K562 (cell line): ENCODE data around the gene PERP. TPM values are rescaled to one million over a fixed set of nuclear protein-coding genes. Genes with fewer than 3 reads are reported as not detected.

ENCODE experiments used
- ATAC-seq: fragments of 200-7000 bp; cut with Tn5 transposase; 3 replicates; pipeline ENCODE4 v1.9.1; 2020; ENCODE audit warnings: moderate library complexity
- BruUV-seq: library from RNA; stranded (reverse); fragments of 400-500 nt; replicated peaks from 2 replicates; lab custom pipeline; 2021; lab: Mats Ljungman, UMichigan
- CTCF ChIA-PET: fragments of 300-600 bp; formaldehyde crosslinking; extraction: SDS; loops from one replicate; lab custom pipeline; 2021; ENCODE audit warnings: low intra/inter-chr PET ratio; lab: Yijun Ruan, JAX
- POLR2A ChIA-PET: fragments of 300-600, 350-650 bp; sonication (Branson Sonifier 250); formaldehyde crosslinking; extraction: SDS; loops from one replicate; lab custom pipeline; 2021; ENCODE audit warnings: antibody characterized with exemption, inconsistent platforms; lab: Yijun Ruan, JAX
- DNase-seq, 4 experiments: peaks; one replicate each; pipeline versions ENCODE4 v3.0.0 to v3.0.0-alpha.2; 2011 to 2018; ENCODE audit warnings: low spot score in 3 of 4, mixed read lengths in 3 of 4; ENCODE audit errors: extremely low read depth in 1 of 4
- FAIRE-seq: peaks from 2 replicates; lab custom pipeline; 2011; peaks lifted over from hg19 to GRCh38; lab: Jason Lieb, UNC
- H2AFZ ChIP-seq: 2 replicates; pipeline ENCODE4 v1.6.0; 2011; ENCODE audit warnings: low read depth, low read length, control low read depth, inconsistent platforms
- H3K27ac ChIP-seq: fragments of 200-600 bp; 3 replicates; pipeline ENCODE4 v1.8.0; 2011; ENCODE audit warnings: low read depth, mild to moderate bottlenecking, control low read depth, inconsistent platforms, low read length, moderate library complexity, mixed read lengths; ENCODE audit errors: extremely low read depth
- H3K27me3 ChIP-seq, 2 experiments: fragments of 300-600 bp in 1 of 2; 2 replicates in 1 of 2; 3 replicates in 1 of 2; pipeline versions ENCODE4 v1.6.0 to v1.8.0; 2011; ENCODE audit warnings: inconsistent platforms in 2 of 2, low read length in 2 of 2, mild to moderate bottlenecking in 1 of 2, mixed read lengths in 1 of 2, moderate library complexity in 1 of 2; ENCODE audit not compliant: control insufficient read depth in 2 of 2, insufficient read depth in 2 of 2
- H3K36me3 ChIP-seq: fragments of 300-600 bp; 3 replicates; pipeline ENCODE4 v1.8.0; 2011; ENCODE audit warnings: mild to moderate bottlenecking, low read length, inconsistent platforms; ENCODE audit not compliant: control insufficient read depth, insufficient read depth
- H3K4me1 ChIP-seq, 2 experiments: fragments of 200-600 bp in 1 of 2; replicated peaks in 1 of 2; 2 replicates in 1 of 2; 3 replicates in 1 of 2; pipeline versions ENCODE4 v1.5.1 to v1.8.0; 2011; ENCODE audit warnings: inconsistent platforms in 2 of 2, low read length in 2 of 2, mild to moderate bottlenecking in 1 of 2, mixed read lengths in 1 of 2, moderate library complexity in 1 of 2; ENCODE audit not compliant: control insufficient read depth in 2 of 2, insufficient read depth in 2 of 2
- H3K4me2 ChIP-seq: 2 replicates; pipeline ENCODE4 v1.6.1; 2011; ENCODE audit warnings: low read length, control low read depth, inconsistent platforms, mixed read lengths; ENCODE audit not compliant: insufficient read depth
- H3K4me3 ChIP-seq: fragments of 200-600 bp; sonication (generic), shearing (Covaris generic); 2 replicates; pipeline ENCODE4 v1.5.1; 2016; ENCODE audit warnings: control low read depth, inconsistent platforms
- H3K79me2 ChIP-seq: fragments of 200-600 bp; 3 replicates; pipeline ENCODE4 v1.8.0; 2011; ENCODE audit warnings: low read length, inconsistent platforms; ENCODE audit not compliant: control insufficient read depth, insufficient read depth
- H3K9ac ChIP-seq, 2 experiments: 2 replicates each; pipeline versions ENCODE4 v1.6.0 to v1.6.1; 2011; ENCODE audit warnings: low read depth in 2 of 2, low read length in 2 of 2, control low read depth in 1 of 2, inconsistent platforms in 1 of 2, mild to moderate bottlenecking in 1 of 2, mixed read lengths in 1 of 2; ENCODE audit not compliant: insufficient read depth in 1 of 2
- H3K9me1 ChIP-seq: one replicate; pipeline ENCODE4 v1.6.0; 2011; ENCODE audit warnings: inconsistent platforms, mild to moderate bottlenecking, low read length, moderate library complexity; ENCODE audit not compliant: control insufficient read depth, insufficient read depth
- H3K9me3 ChIP-seq: replicated peaks from 2 replicates; pipeline ENCODE4 v1.5.1; 2011; ENCODE audit warnings: low read depth, low read length, inconsistent platforms; ENCODE audit not compliant: control insufficient read depth, insufficient read depth
- H4K20me1 ChIP-seq: replicated peaks from 2 replicates; pipeline ENCODE4 v1.6.1; 2011; ENCODE audit warnings: low read length, inconsistent platforms, mixed read lengths; ENCODE audit not compliant: control insufficient read depth, insufficient read depth
- FOXJ3 ChIP-seq: sonication (generic); formaldehyde crosslinking; IDR thresholded peaks from 2 replicates; pipeline ENCODE4 v1.4.0; 2020; ENCODE audit warnings: mild to moderate bottlenecking, missing genetic modification reagents
- HDAC3 ChIP-seq: fragments of 450-650 bp; IDR thresholded peaks from 2 replicates; pipeline ENCODE4 v1.6.1; 2018; ENCODE audit warnings: borderline replicate concordance, mild to moderate bottlenecking, moderate library complexity; ENCODE audit not compliant: partially characterized antibody
- JUNB ChIP-seq: fragments of 450-650 bp; formaldehyde crosslinking; conservative IDR thresholded peaks from 2 replicates; pipeline ENCODE4 v1.4.0; 2020; ENCODE audit warnings: mild to moderate bottlenecking
- NFIC ChIP-seq: fragments of 450-650 bp; IDR thresholded peaks from 2 replicates; pipeline ENCODE4 v1.6.1; 2017; ENCODE audit warnings: mild to moderate bottlenecking, inconsistent platforms
- PML ChIP-seq: IDR thresholded peaks from 2 replicates; pipeline ENCODE4 v1.6.1; 2012; ENCODE audit warnings: low read length, inconsistent platforms
- XRCC3 ChIP-seq: fragments of 450-650 bp; IDR thresholded peaks from 2 replicates; pipeline ENCODE4 v1.6.1; 2017; ENCODE audit warnings: mild to moderate bottlenecking, moderate library complexity
- ZNF445 ChIP-seq: fragments of 250-450 bp; sonication (Bioruptor Pico); IDR thresholded peaks from 2 replicates; pipeline ENCODE4 v1.4.0; 2020; ENCODE audit warnings: low read depth, mild to moderate bottlenecking, moderate library complexity
- ZNF778 ChIP-seq: fragments of 450-650 bp; formaldehyde crosslinking; IDR thresholded peaks from 2 replicates; pipeline ENCODE4 v1.4.0; 2020; ENCODE audit warnings: mild to moderate bottlenecking, moderate library complexity
- WGBS: fragments of 100-300 bp; shearing (Covaris generic); methylation state at CpG from one replicate; pipeline ENCODE4 v1.1.6; 2016; ENCODE audit warnings: low coverage, mixed read lengths; ENCODE audit not compliant: insufficient coverage; ENCODE audit errors: missing lambda C conversion rate; 5-methylcytosine and 5-hydroxymethylcytosine counted together
- in situ Hi-C: fragments of 300-500 bp; cut with MboI; formaldehyde crosslinking; loops from 4 replicates; pipeline ENCODE4 v1.15.0; 2018; ENCODE audit warnings: inconsistent platforms, mixed read lengths
- intact Hi-C: fragments of 100-400 bp; cut with micrococcal nuclease; formaldehyde crosslinking; loops from 2 replicates; pipeline ENCODE4 v1.14.2; 2022
- polyA plus RNA-seq, 8 experiments: library from polyadenylated mRNA; depleted of rRNA in 4 of 8; stranded (reverse) in 5 of 8; unstranded in 3 of 8; fragments of >200 nt; fragmentation: Nextera tagmentation in 2 of 8; fragmentation: Illumina TruSeq in 1 of 8; extraction: Ambion mirVana in 2 of 8; extraction: Trizol in 1 of 8; gene quantifications; 2 replicates each; pipeline versions ENCODE4 v1.2.1 to v1.2.3, GENCODE V29; 2011 to 2014; ENCODE audit warnings: inconsistent platforms in 1 of 8, missing spikeins in 1 of 8
- total RNA-seq, 7 experiments: library from RNA; depleted of rRNA in 6 of 7; stranded (reverse); fragments of >200 nt in 6 of 7; fragmentation: Illumina TruSeq in 2 of 7; extraction: Trizol in 2 of 7; gene quantifications; 2 replicates each; pipeline versions ENCODE4 v1.2.1 to v1.2.3, GENCODE V29; 2011 to 2021; ENCODE audit warnings: low replicate concordance in 1 of 7
- TF ChIP-seq, protein P1 (sequence below), 2 experiments: fragments of 450-650 bp; IDR thresholded peaks; 2 replicates each; pipeline ENCODE4 v1.6.1; 2018; ENCODE audit warnings: mild to moderate bottlenecking in 2 of 2, low read depth in 1 of 2; ENCODE audit not compliant: partially characterized antibody in 2 of 2

Gene PERP
- total and polyA plus RNA-seq, 9 of the 15 experiments (the other 6 are each of a cell fraction or from before 2014, with no cell fraction given): 0.01 to 0.27 (median 0.05) TPM; not detected in 2

DNA sequence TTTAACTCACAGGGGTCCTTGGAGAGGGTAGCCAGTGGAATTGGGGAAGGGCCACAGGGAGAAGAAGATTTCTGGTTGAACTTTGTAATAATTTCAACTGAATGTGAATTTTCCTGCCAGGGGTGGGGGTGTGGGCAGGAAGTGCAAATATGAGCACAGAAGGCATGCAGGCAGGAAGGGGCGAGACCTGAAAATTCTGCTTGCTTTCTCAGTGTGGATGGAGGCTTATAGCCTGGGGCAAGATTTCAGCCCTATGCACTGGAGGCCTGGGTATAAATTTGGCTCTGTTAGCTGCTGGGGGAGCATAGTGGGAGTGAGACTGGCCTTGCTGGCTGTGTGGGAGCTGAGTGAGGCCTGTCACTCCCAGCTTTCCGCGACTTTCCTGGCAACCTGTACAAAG is 54.4 kb downstream of the PERP start (continued):
- no peak for TF ChIP-seq ZNF778 (CRISPR knock-in tag)

DNA sequence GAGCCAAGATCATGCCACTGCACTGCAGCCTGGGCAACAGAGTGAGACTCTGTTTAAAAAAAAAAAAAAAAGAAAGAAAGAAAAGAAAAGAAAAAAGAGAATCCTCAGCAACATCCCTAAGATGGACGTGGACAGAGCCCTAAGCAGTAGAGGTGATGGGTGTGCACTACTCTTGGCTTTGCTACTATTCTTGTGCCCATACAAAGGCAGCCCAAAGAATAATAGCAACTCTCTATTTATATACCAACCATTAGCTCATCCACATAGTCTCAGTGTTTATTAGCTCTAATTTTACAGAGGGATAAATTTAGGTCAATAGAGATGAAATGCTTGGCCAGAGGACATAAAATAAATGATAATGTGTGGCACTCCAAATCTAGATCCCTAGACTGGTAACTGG is 62.2 kb downstream of the PERP start:
- ChIA-PET CTCF (no interaction called here), POLR2A (no interaction called here)
- H3K4me2 ChIP-seq: no peak overlapping the region
- no peak for DNase-seq
- H3K79me2 ChIP-seq: no peaks in the 10 kb centered on the region
- H2AFZ ChIP-seq: no peak overlapping the region
- H3K9me1 ChIP-seq: no peaks in the 10 kb centered on the region
- no peak overlapping the region for H3K9ac ChIP-seq
- intact Hi-C loops (no loop called here), in situ Hi-C loops (no loop called here)
- no peak overlapping the region for H3K27ac ChIP-seq
- H3K4me3 ChIP-seq: no peak overlapping the region
- no peaks in the 10 kb centered on the region for H4K20me1 ChIP-seq
- FAIRE-seq: no peak
- ATAC-seq: no peak
- TF ChIP-seq PML (no peak), ZNF445 (CRISPR knock-in tag) (no peak), NFIC (no peak)
- no peaks in the 10 kb centered on the region for H3K4me1 ChIP-seq
- WGBS: 0% methylated on average over 1 of the region's 1 CpG
- no peaks in the 10 kb centered on the region for H3K36me3 ChIP-seq
- H3K27me3 ChIP-seq: no peaks in the 10 kb centered on the region; a peak in 2 of 5 replicates
- no TSS peak for BruUV-seq
- H3K9me3 ChIP-seq: no peaks in the 10 kb centered on the region

DNA sequence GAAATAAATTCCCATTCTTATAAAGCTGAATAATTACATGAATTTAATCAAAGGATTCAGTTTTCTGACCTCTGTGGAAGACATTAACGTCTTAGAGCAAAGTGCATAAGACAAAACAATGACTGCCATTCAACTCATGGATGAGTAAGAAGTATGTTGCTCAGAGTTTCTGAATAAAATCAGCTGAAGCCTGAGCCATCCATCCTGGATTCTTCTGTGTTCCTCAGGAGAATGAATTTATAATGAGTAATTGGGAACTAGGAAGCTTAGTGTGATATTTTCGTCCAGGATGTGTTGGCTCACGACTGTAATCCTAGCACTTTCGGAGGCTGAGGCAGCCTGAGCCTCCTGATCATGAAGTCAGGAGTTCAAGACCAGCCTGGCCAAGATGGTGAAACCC is 62.8 kb downstream of the PERP start:
- Histone ChIP-seq H2AFZ (no peak overlapping the region), H3K36me3 (no peaks in the 10 kb centered on the region), H3K27ac (no peak overlapping the region), H3K9me3 (no peaks in the 10 kb centered on the region), H3K27me3 (no peaks in the 10 kb centered on the region; a peak in 2 of 5 replicates), H3K9ac (no peak overlapping the region), H3K4me3 (no peak overlapping the region), H4K20me1 (no peaks in the 10 kb centered on the region), H3K4me2 (no peak overlapping the region), H3K4me1 (no peaks in the 10 kb centered on the region), H3K79me2 (no peaks in the 10 kb centered on the region), H3K9me1 (no peaks in the 10 kb centered on the region)
- DNase-seq (no peak), FAIRE-seq (no peak), ATAC-seq (no peak)
- intact Hi-C loops (no loop called here), in situ Hi-C loops (no loop called here)
- ChIA-PET POLR2A (no interaction called here), CTCF (no interaction called here)
- BruUV-seq: no TSS peak
- TF ChIP-seq FOXJ3 (CRISPR knock-in tag) (no peak), JUNB (CRISPR knock-in tag) (no peak), HDAC3 (no peak), XRCC3 (no peak)
- TF ChIP-seq, protein P1, sequence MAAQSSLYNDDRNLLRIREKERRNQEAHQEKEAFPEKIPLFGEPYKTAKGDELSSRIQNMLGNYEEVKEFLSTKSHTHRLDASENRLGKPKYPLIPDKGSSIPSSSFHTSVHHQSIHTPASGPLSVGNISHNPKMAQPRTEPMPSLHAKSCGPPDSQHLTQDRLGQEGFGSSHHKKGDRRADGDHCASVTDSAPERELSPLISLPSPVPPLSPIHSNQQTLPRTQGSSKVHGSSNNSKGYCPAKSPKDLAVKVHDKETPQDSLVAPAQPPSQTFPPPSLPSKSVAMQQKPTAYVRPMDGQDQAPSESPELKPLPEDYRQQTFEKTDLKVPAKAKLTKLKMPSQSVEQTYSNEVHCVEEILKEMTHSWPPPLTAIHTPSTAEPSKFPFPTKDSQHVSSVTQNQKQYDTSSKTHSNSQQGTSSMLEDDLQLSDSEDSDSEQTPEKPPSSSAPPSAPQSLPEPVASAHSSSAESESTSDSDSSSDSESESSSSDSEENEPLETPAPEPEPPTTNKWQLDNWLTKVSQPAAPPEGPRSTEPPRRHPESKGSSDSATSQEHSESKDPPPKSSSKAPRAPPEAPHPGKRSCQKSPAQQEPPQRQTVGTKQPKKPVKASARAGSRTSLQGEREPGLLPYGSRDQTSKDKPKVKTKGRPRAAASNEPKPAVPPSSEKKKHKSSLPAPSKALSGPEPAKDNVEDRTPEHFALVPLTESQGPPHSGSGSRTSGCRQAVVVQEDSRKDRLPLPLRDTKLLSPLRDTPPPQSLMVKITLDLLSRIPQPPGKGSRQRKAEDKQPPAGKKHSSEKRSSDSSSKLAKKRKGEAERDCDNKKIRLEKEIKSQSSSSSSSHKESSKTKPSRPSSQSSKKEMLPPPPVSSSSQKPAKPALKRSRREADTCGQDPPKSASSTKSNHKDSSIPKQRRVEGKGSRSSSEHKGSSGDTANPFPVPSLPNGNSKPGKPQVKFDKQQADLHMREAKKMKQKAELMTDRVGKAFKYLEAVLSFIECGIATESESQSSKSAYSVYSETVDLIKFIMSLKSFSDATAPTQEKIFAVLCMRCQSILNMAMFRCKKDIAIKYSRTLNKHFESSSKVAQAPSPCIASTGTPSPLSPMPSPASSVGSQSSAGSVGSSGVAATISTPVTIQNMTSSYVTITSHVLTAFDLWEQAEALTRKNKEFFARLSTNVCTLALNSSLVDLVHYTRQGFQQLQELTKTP (IDR thresholded peaks at IDR 0.05; ENCODE audit: low read depth in 1 of 2, partially characterized antibody in 2 of 2): no peak
- whole genome bisulfite sequencing: 0% methylated on average over 4 of the region's 4 CpGs
